Measurements from ENCODE around the gene SAMM50.

SAMM50 gene

DNA sequence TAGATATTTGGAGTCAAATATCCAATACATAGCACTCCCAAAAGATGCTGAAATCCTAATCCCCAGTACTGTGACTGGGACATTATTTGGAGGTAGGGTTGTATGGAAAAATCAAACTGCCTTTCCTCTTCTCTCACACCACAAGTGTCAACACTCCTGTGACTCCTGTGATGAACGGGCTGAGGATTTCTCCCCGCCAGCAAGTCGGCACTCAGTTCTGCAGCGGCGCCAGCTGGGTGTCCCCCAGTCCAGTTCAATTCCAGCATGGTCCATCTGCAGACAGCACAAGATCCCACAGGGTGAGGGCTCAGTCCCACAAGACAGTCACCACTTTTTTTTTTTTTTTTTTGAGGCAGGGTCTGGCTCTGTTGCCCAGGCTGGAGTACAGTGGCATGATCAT, 64.6 kb downstream of the SAMM50 start:
- no peak for TF ChIP-seq USF1 (IDR thresholded peaks at IDR 0.05)
- TF ChIP-seq CEBPB (IDR thresholded peaks at IDR 0.05), result no peak
- no peak for TF ChIP-seq EGR1 (IDR thresholded peaks at IDR 0.05)
- TF ChIP-seq, protein P1, sequence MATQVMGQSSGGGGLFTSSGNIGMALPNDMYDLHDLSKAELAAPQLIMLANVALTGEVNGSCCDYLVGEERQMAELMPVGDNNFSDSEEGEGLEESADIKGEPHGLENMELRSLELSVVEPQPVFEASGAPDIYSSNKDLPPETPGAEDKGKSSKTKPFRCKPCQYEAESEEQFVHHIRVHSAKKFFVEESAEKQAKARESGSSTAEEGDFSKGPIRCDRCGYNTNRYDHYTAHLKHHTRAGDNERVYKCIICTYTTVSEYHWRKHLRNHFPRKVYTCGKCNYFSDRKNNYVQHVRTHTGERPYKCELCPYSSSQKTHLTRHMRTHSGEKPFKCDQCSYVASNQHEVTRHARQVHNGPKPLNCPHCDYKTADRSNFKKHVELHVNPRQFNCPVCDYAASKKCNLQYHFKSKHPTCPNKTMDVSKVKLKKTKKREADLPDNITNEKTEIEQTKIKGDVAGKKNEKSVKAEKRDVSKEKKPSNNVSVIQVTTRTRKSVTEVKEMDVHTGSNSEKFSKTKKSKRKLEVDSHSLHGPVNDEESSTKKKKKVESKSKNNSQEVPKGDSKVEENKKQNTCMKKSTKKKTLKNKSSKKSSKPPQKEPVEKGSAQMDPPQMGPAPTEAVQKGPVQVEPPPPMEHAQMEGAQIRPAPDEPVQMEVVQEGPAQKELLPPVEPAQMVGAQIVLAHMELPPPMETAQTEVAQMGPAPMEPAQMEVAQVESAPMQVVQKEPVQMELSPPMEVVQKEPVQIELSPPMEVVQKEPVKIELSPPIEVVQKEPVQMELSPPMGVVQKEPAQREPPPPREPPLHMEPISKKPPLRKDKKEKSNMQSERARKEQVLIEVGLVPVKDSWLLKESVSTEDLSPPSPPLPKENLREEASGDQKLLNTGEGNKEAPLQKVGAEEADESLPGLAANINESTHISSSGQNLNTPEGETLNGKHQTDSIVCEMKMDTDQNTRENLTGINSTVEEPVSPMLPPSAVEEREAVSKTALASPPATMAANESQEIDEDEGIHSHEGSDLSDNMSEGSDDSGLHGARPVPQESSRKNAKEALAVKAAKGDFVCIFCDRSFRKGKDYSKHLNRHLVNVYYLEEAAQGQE (IDR thresholded peaks at IDR 0.05; ENCODE audit: low read depth), result no peak
- TF ChIP-seq NFIC (IDR thresholded peaks at IDR 0.05), result no peak
- TF ChIP-seq TCF12 (IDR thresholded peaks at IDR 0.05; ENCODE audit: low read depth), result no peak
- TF ChIP-seq EP300 (IDR thresholded peaks at IDR 0.05; ENCODE audit: borderline replicate concordance), result no peak
- TF ChIP-seq RAD21 (IDR thresholded peaks at IDR 0.05; ENCODE audit: low read depth), result no peak
- no peak for TF ChIP-seq CREB1 (IDR thresholded peaks at IDR 0.05; ENCODE audit: low read depth)
- no peak for TF ChIP-seq TEAD4 (IDR thresholded peaks at IDR 0.05)

DNA sequence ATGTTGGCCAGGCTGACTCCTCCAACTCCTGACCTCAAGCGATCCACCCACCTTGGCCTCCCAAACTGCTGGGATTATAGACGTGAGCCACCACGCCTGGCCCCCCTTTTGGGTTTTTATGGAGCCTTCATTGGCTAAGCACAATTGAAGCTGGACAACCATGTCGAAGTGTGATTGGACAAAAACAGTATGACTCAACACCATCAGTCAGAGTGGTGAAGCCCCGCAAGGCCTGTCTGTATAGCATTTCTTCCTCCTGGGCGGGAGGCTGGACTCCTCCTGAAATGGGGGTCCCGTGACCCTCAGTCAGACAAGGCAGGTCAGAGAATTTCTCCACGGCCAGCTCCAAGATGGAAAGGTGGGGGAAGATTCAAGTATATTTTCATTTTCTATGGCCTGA, 65.7 kb downstream of the SAMM50 start:
- TF ChIP-seq USF1 (IDR thresholded peaks at IDR 0.05) (no peak), ZBTB7A (IDR thresholded peaks at IDR 0.05; ENCODE audit: low read depth) (no peak), CREB1 (IDR thresholded peaks at IDR 0.05; ENCODE audit: low read depth) (no peak), MAX (IDR thresholded peaks at IDR 0.05) (no peak), NFIC (IDR thresholded peaks at IDR 0.05) (no peak), EGR1 (IDR thresholded peaks at IDR 0.05) (no peak), TCF12 (IDR thresholded peaks at IDR 0.05; ENCODE audit: low read depth) (no peak), RAD21 (IDR thresholded peaks at IDR 0.05; ENCODE audit: low read depth) (no peak), EP300 (IDR thresholded peaks at IDR 0.05; ENCODE audit: borderline replicate concordance) (no peak), YY1 (IDR thresholded peaks at IDR 0.05; ENCODE audit: low read depth) (no peak)
- TF ChIP-seq, protein P1 (IDR thresholded peaks at IDR 0.05; ENCODE audit: low read depth), result no peak

DNA sequence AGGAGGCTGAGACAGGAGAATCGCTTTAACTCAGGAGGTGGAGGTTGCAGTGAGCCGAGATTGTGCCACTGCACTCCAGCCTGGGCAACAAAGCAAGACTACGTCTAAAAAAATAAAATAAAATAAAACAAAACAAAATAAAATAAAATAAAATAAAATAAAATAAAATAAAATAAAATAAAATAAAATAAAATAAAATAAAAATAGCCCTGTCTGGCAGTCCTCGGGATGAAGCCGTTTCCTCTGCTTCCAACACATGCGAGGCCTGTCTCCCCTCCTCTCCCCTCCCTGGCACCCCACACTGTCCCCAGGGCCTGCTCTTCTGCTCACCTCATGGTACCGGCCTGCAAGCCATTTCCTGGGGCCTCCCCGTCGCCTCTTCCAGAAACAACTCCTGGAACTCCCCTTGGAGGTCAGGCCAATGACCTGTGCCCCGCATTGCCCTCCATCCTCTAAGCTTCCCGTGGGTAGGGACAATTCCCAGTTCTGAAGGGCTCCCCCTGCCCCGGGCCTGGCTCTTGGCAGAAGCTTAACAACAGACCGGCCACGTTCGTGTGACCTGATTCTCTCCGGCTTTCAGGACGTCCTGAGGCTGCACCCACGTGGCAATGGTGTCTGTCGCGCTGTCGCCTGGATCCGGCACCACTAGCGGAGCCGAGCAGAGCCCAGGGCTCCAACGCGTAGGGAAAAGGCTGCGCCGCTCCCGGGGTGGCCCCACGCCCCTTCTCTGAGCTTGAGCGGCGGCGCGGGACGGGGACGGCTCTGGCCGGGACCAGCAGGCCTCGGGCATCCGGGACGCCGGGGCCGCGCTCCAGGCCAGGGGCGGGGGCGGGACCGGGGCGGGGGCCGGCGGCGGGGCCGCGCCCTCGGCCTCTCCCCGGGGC, 68.4 kb downstream of the SAMM50 start:
- TF ChIP-seq MAX (IDR thresholded peaks at IDR 0.05), result peak; percentile 94
- no peak for TF ChIP-seq TEAD4 (IDR thresholded peaks at IDR 0.05)

DNA sequence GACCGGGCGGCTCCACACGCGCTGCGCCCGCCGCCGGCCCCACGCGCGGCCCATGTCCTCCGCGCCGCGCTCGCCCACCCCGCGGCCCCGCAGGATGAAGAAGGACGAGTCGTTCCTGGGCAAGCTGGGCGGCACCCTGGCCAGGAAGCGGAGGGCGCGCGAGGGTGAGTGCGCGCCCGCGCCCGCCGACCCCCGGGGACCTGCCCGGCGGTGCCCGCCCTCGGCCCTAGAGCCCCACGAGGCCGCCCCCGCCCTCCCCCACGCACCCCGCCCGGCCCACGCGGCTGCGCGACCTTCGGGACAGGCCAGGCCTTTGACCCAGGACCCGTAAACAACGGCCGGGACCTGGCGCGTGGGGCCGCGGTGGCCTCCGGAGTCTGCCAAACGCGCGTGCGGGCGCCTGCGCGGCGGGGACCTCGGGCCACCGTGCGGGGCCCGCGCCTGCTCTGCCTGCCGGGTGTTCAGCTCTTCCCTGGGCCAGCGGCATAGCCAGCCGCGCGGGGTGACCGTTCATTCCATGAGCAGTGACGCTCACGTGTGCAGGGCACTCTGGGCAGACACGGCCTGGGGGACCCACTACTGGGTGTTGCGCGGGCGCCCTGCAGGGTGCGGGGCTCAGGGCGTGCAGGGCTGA, 69.2 kb downstream of the SAMM50 start, which contains the start of gene PARVB:
Gene PARVB (plus strand): TSS at position 15 of the 634 bp plus-strand sequence. CDS start 38 bp downstream, at position 53.
- no peak for TF ChIP-seq TAF1 (IDR thresholded peaks at IDR 0.05; ENCODE audit: low read depth)
- no peak for TF ChIP-seq TCF12 (IDR thresholded peaks at IDR 0.05; ENCODE audit: low read depth)
- peak; percentile 45 for TF ChIP-seq USF1 (IDR thresholded peaks at IDR 0.05)
- TF ChIP-seq, protein P1 (IDR thresholded peaks at IDR 0.05; ENCODE audit: low read depth), result no peak

Data from Ishikawa (cell line).